Urinary bladder (tissue), 4 donors: Measurements from ENCODE around the gene GPM6B. TPM values are rescaled to one million over a fixed set of nuclear protein-coding genes. Genes with fewer than 3 reads are reported as not detected.

Experiments used
- DNase-seq: peaks from one replicate; pipeline ENCODE4 v3.0.0-alpha.2; 2015; ENCODE audit errors: extremely low spot score
- H3K27ac ChIP-seq: one replicate; pipeline ENCODE4 v1.5.1; 2013; ENCODE audit warnings: low read depth, mild to moderate bottlenecking, moderate library complexity
- H3K36me3 ChIP-seq: one replicate; pipeline ENCODE4 v1.6.1; 2013; ENCODE audit warnings: mild to moderate bottlenecking, moderate library complexity; ENCODE audit not compliant: insufficient read depth
- H3K4me1 ChIP-seq: one replicate; pipeline ENCODE4 v1.6.1; 2013; ENCODE audit warnings: mild to moderate bottlenecking, moderate library complexity; ENCODE audit not compliant: insufficient read depth
- H3K4me3 ChIP-seq: one replicate; pipeline ENCODE4 v1.5.1; 2013; ENCODE audit warnings: low read depth, low read length
- WGBS: extraction: QIAGEN DNeasy Blood & Tissue Kit; methylation state at CpG from one replicate; pipeline ENCODE4 v1.1.7; 2013; 5-methylcytosine and 5-hydroxymethylcytosine counted together
- polyA plus RNA-seq: library from polyadenylated mRNA; stranded (reverse); fragments of 200-250 nt; gene quantifications from one replicate; pipeline ENCODE4 v1.2.3, GENCODE V29; 2013
- total RNA-seq: library from RNA; depleted of rRNA; stranded (reverse); fragments of >200 nt; gene quantifications from one replicate; pipeline ENCODE4 v1.2.3, GENCODE V29; 2014
- donor health status: healthy with polysubstance abuse.
- donor health status: healthy.

Gene GPM6B, protein sequence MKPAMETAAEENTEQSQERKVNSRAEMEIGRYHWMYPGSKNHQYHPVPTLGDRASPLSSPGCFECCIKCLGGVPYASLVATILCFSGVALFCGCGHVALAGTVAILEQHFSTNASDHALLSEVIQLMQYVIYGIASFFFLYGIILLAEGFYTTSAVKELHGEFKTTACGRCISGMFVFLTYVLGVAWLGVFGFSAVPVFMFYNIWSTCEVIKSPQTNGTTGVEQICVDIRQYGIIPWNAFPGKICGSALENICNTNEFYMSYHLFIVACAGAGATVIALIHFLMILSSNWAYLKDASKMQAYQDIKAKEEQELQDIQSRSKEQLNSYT
- total RNA-seq = 47.2 TPM
- 16.0 TPM for polyA plus RNA-seq

DNA sequence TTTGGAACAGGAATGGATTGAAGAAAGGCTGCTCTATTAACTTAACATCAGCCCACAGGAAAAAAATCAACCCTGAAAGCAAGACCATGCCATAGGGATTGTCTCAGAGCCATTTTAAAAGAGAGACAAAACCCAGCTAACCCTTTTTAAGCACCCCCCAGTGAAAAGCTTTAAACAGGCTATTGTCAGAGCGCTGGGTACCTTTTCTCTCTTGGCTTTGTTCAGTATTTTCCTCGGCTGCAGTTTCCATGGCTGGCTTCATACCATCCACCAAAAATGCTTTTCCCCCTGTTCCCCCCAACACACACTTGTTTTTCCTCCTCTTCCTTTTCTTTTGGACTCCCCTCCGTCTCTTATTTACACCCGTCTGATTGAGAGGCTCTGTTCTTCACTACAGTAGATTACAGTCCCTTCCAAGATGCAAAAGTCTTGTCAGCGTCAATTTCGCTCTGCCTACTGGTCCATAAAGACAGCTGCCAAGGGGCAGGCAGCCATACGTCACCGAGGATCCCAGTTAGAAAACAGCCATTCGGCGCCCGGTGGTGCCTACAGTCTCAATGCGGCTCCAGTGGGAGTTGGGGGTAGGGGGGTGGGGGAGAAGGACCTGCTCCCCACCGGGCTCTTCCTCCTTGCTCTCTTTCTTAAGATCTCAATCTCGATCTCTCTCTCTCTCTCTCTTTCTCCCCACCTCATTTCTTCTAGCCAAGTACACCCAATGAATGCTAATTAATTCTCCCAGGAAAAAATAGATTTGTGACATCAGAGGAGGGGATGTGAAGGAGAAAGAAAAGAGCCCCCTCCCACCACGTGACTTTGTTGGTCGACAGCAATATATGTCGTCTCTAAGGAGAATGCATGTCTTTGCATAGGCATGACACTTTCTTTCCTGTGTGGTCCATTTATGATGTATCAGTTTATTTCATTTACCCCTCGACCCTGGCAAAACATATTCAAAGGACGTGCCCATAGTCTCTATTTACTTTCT lies at the start of gene GPM6B:
TSS of gene GPM6B (minus strand) at position 451 of the 985 bp plus-strand sequence. CDS start at position 262, 189 bp downstream.
- Histone ChIP-seq H3K36me3 (no peaks in the 10 kb centered on the region), H3K4me1 (no peaks in the 10 kb centered on the region), H3K4me3 (no peak within 1 kb of the TSS), H3K27ac (no peak within 1 kb of the TSS)
- 40% methylated on average over 19 of the region's 19 CpGs for whole genome bisulfite sequencing
- no peak for DNase-seq

DNA sequence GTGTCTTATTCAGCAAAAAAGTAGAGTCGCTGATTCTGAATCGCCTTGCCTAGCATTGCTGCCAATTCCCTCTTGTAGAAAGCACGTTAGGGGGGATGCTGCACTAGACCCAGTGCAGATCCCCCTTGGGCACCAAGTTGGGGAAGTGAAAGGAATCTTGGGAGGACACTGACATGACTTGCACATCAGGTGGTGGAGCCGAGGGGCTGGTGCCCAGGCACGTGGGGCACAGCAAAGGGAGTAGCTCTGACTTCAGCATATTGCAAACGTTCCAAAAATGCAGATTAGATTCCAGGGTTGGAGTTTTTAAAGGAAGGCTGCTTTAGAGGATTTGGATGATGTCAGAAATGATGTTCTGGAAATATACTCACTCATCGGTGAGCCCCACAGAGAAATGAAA lies 47.4 kb upstream of the GPM6B start:
- no peak overlapping the region for H3K27ac ChIP-seq
- H3K4me1 ChIP-seq = no peaks in the 10 kb centered on the region
- WGBS = 36% methylated on average over 7 of the region's 7 CpGs
- no peaks in the 10 kb centered on the region for H3K36me3 ChIP-seq
- no peak overlapping the region for H3K4me3 ChIP-seq
- no peak for DNase-seq

GRCh38 chrX:13863324-13863723 lies 46.4 kb upstream of the GPM6B start:
- Histone ChIP-seq H3K27ac (no peak overlapping the region), H3K4me1 (no peaks in the 10 kb centered on the region), H3K4me3 (no peak overlapping the region), H3K36me3 (no peaks in the 10 kb centered on the region)
- DNase-seq = no peak
- 72% methylated on average over 3 of the region's 3 CpGs for WGBS

DNA sequence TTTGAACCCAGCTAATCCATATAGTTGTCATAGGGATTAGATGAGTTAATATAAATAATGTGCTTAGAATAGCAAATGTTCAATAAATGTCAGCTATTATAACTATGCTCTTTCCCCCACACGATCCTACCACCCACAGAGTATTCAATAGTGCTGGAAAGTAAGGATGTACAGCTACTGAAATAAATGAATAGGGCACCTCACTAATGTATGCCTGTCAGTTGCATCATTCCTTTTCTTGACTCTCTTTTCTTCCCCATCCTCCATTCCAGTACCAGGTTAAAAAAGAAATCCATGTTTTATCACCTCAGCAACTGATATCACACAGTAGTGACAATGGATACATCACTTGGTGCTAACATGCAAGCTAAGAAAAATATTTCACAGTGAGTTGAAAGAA lies 42.8 kb upstream of the GPM6B start:
- WGBS = 61% methylated on average over 1 of the region's 1 CpG
- no peak overlapping the region for H3K27ac ChIP-seq
- no peak for DNase-seq
- no peak overlapping the region for H3K4me3 ChIP-seq
- H3K4me1 ChIP-seq = no peaks in the 10 kb centered on the region
- H3K36me3 ChIP-seq = no peaks in the 10 kb centered on the region

DNA sequence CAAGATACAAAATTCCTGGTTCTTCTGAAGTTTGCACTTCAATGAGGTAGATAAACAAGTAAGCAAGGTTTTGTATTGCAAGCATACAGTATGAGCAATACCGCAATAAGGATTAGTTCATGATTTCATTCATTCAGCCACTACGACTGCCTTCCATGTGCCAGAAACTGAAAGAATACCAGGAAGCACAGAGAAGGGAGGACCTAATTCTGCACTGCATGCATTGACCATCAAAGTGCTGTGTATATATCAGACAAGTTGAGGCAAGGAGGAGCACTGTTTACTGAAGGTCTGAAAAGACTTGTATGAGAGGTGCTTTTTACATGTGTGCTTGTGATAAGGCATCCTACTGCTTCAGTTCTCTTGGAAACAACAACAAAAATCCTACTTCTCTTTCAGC lies 40.9 kb upstream of the GPM6B start:
- Histone ChIP-seq H3K4me3 (no peak overlapping the region), H3K36me3 (no peaks in the 10 kb centered on the region)
- DNase-seq = no peak

GRCh38 chrX:13855689-13856450 lies 39.0 kb upstream of the GPM6B start:
- DNase-seq = no peak
- no peaks in the 10 kb centered on the region for H3K4me1 ChIP-seq
- H3K27ac ChIP-seq = no peak overlapping the region
- no peak overlapping the region for H3K4me3 ChIP-seq
- H3K36me3 ChIP-seq = no peaks in the 10 kb centered on the region
- WGBS = 83% methylated on average over 1 of the region's 1 CpG

More for the DNA sequence above, 40.9 kb upstream of the GPM6B start:
- Histone ChIP-seq H3K27ac (no peak overlapping the region), H3K4me1 (no peaks in the 10 kb centered on the region)
- 77% methylated on average over 2 of the region's 2 CpGs for WGBS

GRCh38 chrX:13854003-13854402 lies 37.1 kb upstream of the GPM6B start:
- no peak overlapping the region for H3K27ac ChIP-seq
- WGBS = 87% methylated on average over 2 of the region's 2 CpGs
- DNase-seq = no peak
- no peak overlapping the region for H3K4me3 ChIP-seq
- H3K36me3 ChIP-seq = no peaks in the 10 kb centered on the region
- H3K4me1 ChIP-seq = no peaks in the 10 kb centered on the region

DNA sequence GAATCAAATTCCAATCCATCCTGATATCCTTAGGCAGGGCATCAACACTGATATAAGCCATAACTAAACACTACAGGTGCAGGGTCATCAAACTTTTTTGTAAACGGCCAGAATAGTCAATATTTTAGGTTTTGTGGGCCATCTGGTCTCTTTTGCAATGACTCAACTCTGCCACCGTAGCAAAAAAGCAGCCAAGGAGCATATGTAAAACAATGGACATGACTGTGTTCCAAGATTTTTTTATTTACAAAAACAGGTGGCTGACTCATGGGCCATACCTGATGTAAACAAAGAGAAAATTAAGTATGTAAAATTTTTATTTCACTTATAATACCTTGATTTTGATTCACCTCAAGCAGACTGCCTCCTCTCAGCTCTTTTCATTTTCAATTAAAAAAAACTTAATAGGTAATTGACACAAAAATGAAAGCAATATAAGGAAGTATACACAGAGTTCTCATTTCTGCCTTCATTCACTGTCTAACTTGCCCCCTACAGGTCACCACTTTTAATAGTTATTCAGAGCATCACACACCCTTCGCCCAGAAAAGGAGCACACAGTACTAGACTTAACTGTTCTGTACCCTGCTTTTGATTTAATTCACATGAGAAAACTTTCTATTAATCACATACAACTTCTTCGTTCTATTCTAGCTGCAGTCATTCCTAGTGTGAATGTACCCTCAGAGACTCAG lies 35.3 kb upstream of the GPM6B start:
- 80% methylated on average over 4 of the region's 4 CpGs for WGBS
- no peak for DNase-seq
- H3K36me3 ChIP-seq = no peaks in the 10 kb centered on the region
- no peaks in the 10 kb centered on the region for H3K4me1 ChIP-seq
- no peak overlapping the region for H3K27ac ChIP-seq
- no peak overlapping the region for H3K4me3 ChIP-seq

DNA sequence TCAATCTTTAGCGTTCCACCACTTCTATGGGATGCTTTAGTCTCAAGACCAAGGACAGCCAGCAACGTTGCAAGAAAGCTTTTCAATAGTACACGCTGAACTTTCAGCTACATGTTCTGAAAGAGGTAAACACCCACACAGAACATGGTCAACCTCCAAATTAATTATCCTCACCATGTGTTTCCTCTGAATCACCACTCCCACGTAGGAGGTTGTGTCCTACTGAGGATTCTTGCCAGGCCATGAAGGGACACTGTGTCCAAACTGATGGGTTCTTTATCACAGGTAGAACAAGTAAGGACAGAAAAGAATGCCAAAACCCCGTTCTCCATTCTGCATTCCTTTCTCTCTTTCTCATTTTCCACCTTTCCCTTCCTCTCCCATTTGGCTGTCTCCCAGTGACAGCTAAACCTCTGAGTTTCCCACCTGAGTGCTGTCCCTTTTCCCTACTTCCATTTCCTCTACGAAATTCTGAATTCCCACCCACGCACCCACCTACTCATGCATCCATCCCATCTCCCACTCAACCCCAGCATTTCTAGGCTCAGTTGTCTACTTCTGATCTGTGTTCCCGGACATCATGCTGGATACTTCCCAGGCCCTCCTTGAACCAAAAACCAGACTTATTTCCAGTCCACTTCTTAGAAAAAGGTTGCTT lies 29.0 kb upstream of the GPM6B start:
- H3K4me3 ChIP-seq = no peak overlapping the region
- H3K27ac ChIP-seq = no peak overlapping the region
- no peaks in the 10 kb centered on the region for H3K4me1 ChIP-seq
- WGBS = 83% methylated on average over 8 of the region's 8 CpGs
- DNase-seq = no peak
- no peaks in the 10 kb centered on the region for H3K36me3 ChIP-seq

GRCh38 chrX:13843150-13843721 lies 26.3 kb upstream of the GPM6B start:
- H3K4me1 ChIP-seq = no peaks in the 10 kb centered on the region
- no peak overlapping the region for H3K4me3 ChIP-seq
- no peaks in the 10 kb centered on the region for H3K36me3 ChIP-seq
- H3K27ac ChIP-seq = no peak overlapping the region
- DNase-seq = no peak
- 91% methylated on average over 1 of the region's 1 CpG for WGBS

GRCh38 chrX:13840121-13840520 lies 23.2 kb upstream of the GPM6B start:
- no peak for DNase-seq
- WGBS = 87% methylated on average over 7 of the region's 7 CpGs
- no peaks in the 10 kb centered on the region for H3K36me3 ChIP-seq
- H3K4me1 ChIP-seq = no peaks in the 10 kb centered on the region
- no peak overlapping the region for H3K4me3 ChIP-seq
- H3K27ac ChIP-seq = no peak overlapping the region

GRCh38 chrX:13837290-13837745 lies 20.4 kb upstream of the GPM6B start:
- no peak for DNase-seq
- Histone ChIP-seq H3K4me1 (no peaks in the 10 kb centered on the region), H3K27ac (no peak overlapping the region), H3K36me3 (no peaks in the 10 kb centered on the region), H3K4me3 (no peak overlapping the region)
- WGBS = 21% methylated on average over 7 of the region's 7 CpGs
